RWPE2 (cell line): ENCODE results near the gene ASB2.

Experiments used
- ATAC-seq: fragments of 200-7000 bp; cut with Tn5 transposase; 3 replicates; pipeline ENCODE4 v1.9.1; 2021; ENCODE audit warnings: low read depth
- DNase-seq: peaks from one replicate; pipeline ENCODE4 v3.0.0-alpha.2; 2020; ENCODE audit warnings: low spot score
- H3K27ac ChIP-seq: fragments of 450-650 bp; 2 replicates; pipeline ENCODE4 v1.5.1; 2017; ENCODE audit warnings: mild to moderate bottlenecking; ENCODE audit not compliant: poor library complexity, severe bottlenecking
- H3K27me3 ChIP-seq: fragments of 250-450 bp; sonication (Bioruptor Pico); 2 replicates; pipeline ENCODE4 v1.5.1; 2021; ENCODE audit warnings: mild to moderate bottlenecking, moderate library complexity; ENCODE audit not compliant: insufficient read depth, poor library complexity, severe bottlenecking
- H3K36me3 ChIP-seq: fragments of 250-450 bp; sonication (Bioruptor Pico); 2 replicates; pipeline ENCODE4 v1.5.1; 2020; ENCODE audit warnings: low read depth, mild to moderate bottlenecking, moderate library complexity
- H3K4me1 ChIP-seq: fragments of 250-450 bp; sonication (Bioruptor Pico); 2 replicates; pipeline ENCODE4 v1.5.1; 2021; ENCODE audit warnings: mild to moderate bottlenecking, moderate library complexity; ENCODE audit not compliant: insufficient read depth, poor library complexity, severe bottlenecking
- H3K4me3 ChIP-seq: fragments of 250-450 bp; sonication (Bioruptor Pico); 2 replicates; pipeline ENCODE4 v1.5.1; 2021; ENCODE audit warnings: mild to moderate bottlenecking, moderate library complexity; ENCODE audit not compliant: severe bottlenecking
- H3K9me3 ChIP-seq: fragments of 250-450 bp; sonication (Bioruptor Pico); 2 replicates; pipeline ENCODE4 v1.5.1; 2021; ENCODE audit warnings: mild to moderate bottlenecking, moderate library complexity; ENCODE audit not compliant: severe bottlenecking
- TF ChIP-seq, protein P1 (sequence below): fragments of 450-650 bp; IDR thresholded peaks from one replicate; pipeline ENCODE4 v1.5.1; 2017; ENCODE audit warnings: mild to moderate bottlenecking, moderate library complexity; ENCODE audit not compliant: poor library complexity, severe bottlenecking

Gene ASB2

DNA sequence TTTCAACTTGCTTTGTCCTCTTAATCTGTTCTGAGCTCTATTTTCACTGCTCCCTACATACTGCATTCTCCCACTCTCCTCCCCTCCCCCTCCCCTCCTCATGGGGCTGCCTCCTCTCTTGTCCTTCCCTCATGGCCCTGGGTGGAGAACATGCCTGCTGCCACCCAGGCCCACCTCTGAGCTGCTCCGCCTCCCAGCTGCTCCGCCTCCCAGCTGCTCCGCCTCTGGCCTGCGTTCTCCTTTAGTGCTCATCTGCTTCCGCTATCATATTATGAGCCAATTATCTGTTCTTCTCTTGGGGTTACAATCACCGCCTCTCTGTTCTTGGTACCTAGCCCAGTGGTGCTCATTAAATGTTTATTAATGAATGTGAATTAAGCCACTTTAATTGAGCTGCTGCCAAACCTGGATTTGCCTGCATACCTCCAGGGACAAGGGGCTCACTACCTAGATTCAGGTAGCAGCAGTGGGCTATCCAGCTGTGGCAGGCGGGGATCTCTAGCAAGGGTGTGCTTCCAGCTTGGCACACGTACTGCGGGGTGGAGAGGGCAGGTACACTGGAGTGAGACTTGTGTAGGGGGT, 81.3 kb downstream of the ASB2 start:
- H3K36me3 ChIP-seq = no peaks in the 10 kb centered on the region
- ATAC-seq = no peak
- no peaks in the 10 kb centered on the region for H3K9me3 ChIP-seq
- H3K27ac ChIP-seq = no peak overlapping the region
- no peaks in the 10 kb centered on the region for H3K4me1 ChIP-seq
- DNase-seq = no peak
- H3K27me3 ChIP-seq = no peaks in the 10 kb centered on the region
- no peak overlapping the region for H3K4me3 ChIP-seq
- TF ChIP-seq, protein P1, sequence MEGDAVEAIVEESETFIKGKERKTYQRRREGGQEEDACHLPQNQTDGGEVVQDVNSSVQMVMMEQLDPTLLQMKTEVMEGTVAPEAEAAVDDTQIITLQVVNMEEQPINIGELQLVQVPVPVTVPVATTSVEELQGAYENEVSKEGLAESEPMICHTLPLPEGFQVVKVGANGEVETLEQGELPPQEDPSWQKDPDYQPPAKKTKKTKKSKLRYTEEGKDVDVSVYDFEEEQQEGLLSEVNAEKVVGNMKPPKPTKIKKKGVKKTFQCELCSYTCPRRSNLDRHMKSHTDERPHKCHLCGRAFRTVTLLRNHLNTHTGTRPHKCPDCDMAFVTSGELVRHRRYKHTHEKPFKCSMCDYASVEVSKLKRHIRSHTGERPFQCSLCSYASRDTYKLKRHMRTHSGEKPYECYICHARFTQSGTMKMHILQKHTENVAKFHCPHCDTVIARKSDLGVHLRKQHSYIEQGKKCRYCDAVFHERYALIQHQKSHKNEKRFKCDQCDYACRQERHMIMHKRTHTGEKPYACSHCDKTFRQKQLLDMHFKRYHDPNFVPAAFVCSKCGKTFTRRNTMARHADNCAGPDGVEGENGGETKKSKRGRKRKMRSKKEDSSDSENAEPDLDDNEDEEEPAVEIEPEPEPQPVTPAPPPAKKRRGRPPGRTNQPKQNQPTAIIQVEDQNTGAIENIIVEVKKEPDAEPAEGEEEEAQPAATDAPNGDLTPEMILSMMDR = no peak

- no peak for DNase-seq
- no peaks in the 10 kb centered on the region for H3K4me1 ChIP-seq
- H3K27me3 ChIP-seq = no peaks in the 10 kb centered on the region
- TF ChIP-seq, protein P1 = no peak
- no peaks in the 10 kb centered on the region for H3K9me3 ChIP-seq
- H3K27ac ChIP-seq = no peak overlapping the region
- no peaks in the 10 kb centered on the region for H3K36me3 ChIP-seq
- ATAC-seq = no peak
- H3K4me3 ChIP-seq = no peak overlapping the region
These were observed 82.6 kb downstream of the ASB2 start for GRCh38 chr14:93893661-93894261.

GRCh38 chr14:93892923-93893558, 83.3 kb downstream of the ASB2 start:
- no peaks in the 10 kb centered on the region for H3K27me3 ChIP-seq
- no peaks in the 10 kb centered on the region for H3K9me3 ChIP-seq
- H3K36me3 ChIP-seq = no peaks in the 10 kb centered on the region
- no peaks in the 10 kb centered on the region for H3K4me1 ChIP-seq
- ATAC-seq (peak; percentile 73), DNase-seq (no peak)
- H3K27ac ChIP-seq = no peak overlapping the region
- no peak overlapping the region for H3K4me3 ChIP-seq
- TF ChIP-seq, protein P1 = peak; percentile 98

- Histone ChIP-seq H3K36me3 (no peaks in the 10 kb centered on the region), H3K27ac (no peak overlapping the region), H3K27me3 (no peaks in the 10 kb centered on the region), H3K4me3 (no peak overlapping the region), H3K9me3 (no peaks in the 10 kb centered on the region), H3K4me1 (no peaks in the 10 kb centered on the region)
- ATAC-seq = no peak
- no peak for DNase-seq
- TF ChIP-seq, protein P1 = no peak
These were observed 83.9 kb downstream of the ASB2 start for GRCh38 chr14:93892505-93892839.
